HCT116 (cell line): Measurements from ENCODE around the gene WDR64. TPM values are rescaled to one million over a fixed set of nuclear protein-coding genes. Genes with fewer than 3 reads are reported as not detected.

Source experiments
- ATAC-seq: fragments of 200-7000 bp; cut with Tn5 transposase; 2 replicates; pipeline ENCODE4 v1.9.1; 2020; ENCODE audit warnings: mild to moderate bottlenecking, moderate library complexity
- BruUV-seq: library from RNA; stranded (reverse); fragments of 400-500 nt; replicated peaks from 2 replicates; lab custom pipeline; 2021; lab: Mats Ljungman, UMichigan
- CTCF ChIA-PET: fragments of 300-600 bp; sonication (Branson Sonifier 250); formaldehyde crosslinking; loops from one replicate; lab custom pipeline; 2021; ENCODE audit warnings: antibody characterized with exemption; lab: Charles Lee
- POLR2A ChIA-PET: fragments of 300-600, 350-600 bp; sonication (Branson Sonifier 250); formaldehyde crosslinking; loops from one replicate; lab custom pipeline; 2021; ENCODE audit warnings: antibody characterized with exemption; lab: Charles Lee
- RAD21 ChIA-PET, 2 experiments: fragments of 300-600 bp; sonication (Branson Sonifier 250); formaldehyde crosslinking; loops; one replicate each; lab custom pipeline; 2023; ENCODE audit warnings: low total read pairs in 2 of 2; ENCODE audit not compliant: uncharacterized antibody in 2 of 2, unreplicated experiment in 2 of 2, low non-redundant PET in 1 of 2; lab: Charles Lee
- DNase-seq: peaks from one replicate; pipeline ENCODE4 v3.0.0-alpha.2; 2010; ENCODE audit warnings: low read depth, low spot score
- H2AFZ ChIP-seq: fragments of 200-600 bp; shearing (Covaris generic), sonication (generic); 2 replicates; pipeline ENCODE4 v1.6.1; 2017; ENCODE audit warnings: low read depth, mixed run types, mixed read lengths, antibody characterized with exemption, low read length; ENCODE audit not compliant: poor library complexity, severe bottlenecking
- H3K27ac ChIP-seq: 2 replicates; pipeline ENCODE4 v1.5.1; 2012; ENCODE audit warnings: low read depth, low read length
- H3K27me3 ChIP-seq: fragments of 200-600 bp; sonication (generic); 2 replicates; pipeline ENCODE4 v1.6.1; 2016; ENCODE audit warnings: mixed run types, low read length, mixed read lengths; ENCODE audit not compliant: insufficient read depth
- H3K36me3 ChIP-seq, 2 experiments: fragments of 200-500 bp in 1 of 2; fragments of 200-600 bp in 1 of 2; sonication (Bioruptor generic) in 1 of 2; sonication (generic) in 1 of 2; 2 replicates each; pipeline versions ENCODE4 v1.5.1 to v1.6.1; 2014 to 2016; ENCODE audit warnings: low read length in 2 of 2, inconsistent platforms in 1 of 2, mixed read lengths in 1 of 2, mixed run types in 1 of 2; ENCODE audit not compliant: insufficient read depth in 2 of 2, control insufficient read depth in 1 of 2
- H3K4me1 ChIP-seq, 2 experiments: fragments of 200-600 bp in 1 of 2; sonication (generic) in 1 of 2; 2 replicates each; pipeline versions ENCODE4 v1.5.1 to v1.6.1; 2012 to 2017; ENCODE audit warnings: low read length in 2 of 2, inconsistent platforms in 1 of 2, mild to moderate bottlenecking in 1 of 2, mixed read lengths in 1 of 2, mixed run types in 1 of 2, moderate library complexity in 1 of 2; ENCODE audit not compliant: insufficient read depth in 2 of 2, control insufficient read depth in 1 of 2
- H3K4me2 ChIP-seq: fragments of 200-600 bp; sonication (generic); 2 replicates; pipeline ENCODE4 v1.6.1; 2017; ENCODE audit warnings: mixed run types, low read length, mixed read lengths
- H3K4me3 ChIP-seq, 2 experiments: fragments of 200-600 bp in 1 of 2; sonication (generic) in 1 of 2; replicated peaks in 1 of 2; 2 replicates each; pipeline ENCODE4 v1.5.1; 2011 to 2016; ENCODE audit warnings: low read length in 2 of 2, control low read depth in 1 of 2, low read depth in 1 of 2, mild to moderate bottlenecking in 1 of 2, mixed read lengths in 1 of 2, mixed run types in 1 of 2
- H3K79me2 ChIP-seq: fragments of 200-600 bp; sonication (generic); 2 replicates; pipeline ENCODE4 v1.6.1; 2017; ENCODE audit warnings: mild to moderate bottlenecking, mixed run types, low read length, moderate library complexity, mixed read lengths; ENCODE audit not compliant: insufficient read depth
- H3K9ac ChIP-seq: fragments of 200-600 bp; sonication (generic); 2 replicates; pipeline ENCODE4 v1.6.1; 2016; ENCODE audit warnings: low read length, mixed read lengths
- H3K9me2 ChIP-seq: fragments of 200-600 bp; sonication (generic), shearing (Covaris generic); 2 replicates; pipeline ENCODE4 v1.6.1; 2017; ENCODE audit warnings: mixed run types, mild to moderate bottlenecking, moderate library complexity; ENCODE audit not compliant: insufficient read depth
- H3K9me3 ChIP-seq, 2 experiments: fragments of 200-500 bp in 1 of 2; fragments of 200-600 bp in 1 of 2; sonication (Bioruptor generic) in 1 of 2; sonication (generic) in 1 of 2; 2 replicates each; pipeline ENCODE4 v1.6.1; 2014 to 2017; ENCODE audit warnings: low read length in 2 of 2, mixed read lengths in 2 of 2, inconsistent platforms in 1 of 2, low read depth in 1 of 2, mild to moderate bottlenecking in 1 of 2, mixed run types in 1 of 2, moderate library complexity in 1 of 2; ENCODE audit not compliant: control insufficient read depth in 1 of 2, insufficient read depth in 1 of 2
- H4K20me1 ChIP-seq: fragments of 200-600 bp; sonication (generic), shearing (Covaris generic); 2 replicates; pipeline ENCODE4 v1.6.1; 2017; ENCODE audit warnings: mixed run types, mild to moderate bottlenecking, moderate library complexity; ENCODE audit not compliant: insufficient read depth
- ATF3 ChIP-seq: IDR thresholded peaks from 2 replicates; pipeline ENCODE4 v1.6.1; 2012
- FOSL1 ChIP-seq: IDR thresholded peaks from 2 replicates; pipeline ENCODE4 v1.6.1; 2012; ENCODE audit warnings: low read depth
- MAX ChIP-seq: IDR thresholded peaks from 2 replicates; pipeline ENCODE4 v1.6.1; 2012
- POLR2A ChIP-seq: IDR thresholded peaks from 2 replicates; pipeline ENCODE4 v1.7.0; 2011; ENCODE audit warnings: borderline replicate concordance; ENCODE audit not compliant: insufficient read depth, insufficient read length; ENCODE audit errors: extremely low read depth
- RAD21 ChIP-seq: IDR thresholded peaks from 2 replicates; pipeline ENCODE4 v1.6.1; 2012; ENCODE audit warnings: low read depth, mild to moderate bottlenecking
- SRF ChIP-seq: IDR thresholded peaks from 2 replicates; pipeline ENCODE4 v1.6.1; 2012; ENCODE audit warnings: low read depth
- TCF7L2 ChIP-seq: IDR thresholded peaks from 2 replicates; pipeline ENCODE4 v1.7.0; 2011; ENCODE audit warnings: borderline replicate concordance, inconsistent platforms; ENCODE audit not compliant: insufficient read depth, insufficient read length; ENCODE audit errors: extremely low read depth
- YY1 ChIP-seq: IDR thresholded peaks from 2 replicates; pipeline ENCODE4 v1.6.1; 2011; ENCODE audit warnings: low read length, low read depth, moderate library complexity, mild to moderate bottlenecking; ENCODE audit not compliant: insufficient replicate concordance; ENCODE audit errors: extremely low read depth
- intact Hi-C: fragments of 100-400 bp; cut with micrococcal nuclease; formaldehyde crosslinking; loops from 2 replicates; pipeline ENCODE4 v1.10.0; 2022
- total RNA-seq: library from RNA; stranded (reverse); gene quantifications from one replicate; pipeline ENCODE4 v1.2.1, GENCODE V29; 2021; ENCODE audit not compliant: unreplicated experiment

Gene WDR64
- total RNA-seq, 1 experiment from 2014 or later, result not detected

- TF ChIP-seq POLR2A (no peak), FOSL1 (no peak), TCF7L2 (no peak)
Observed at GRCh38 chr1:241842565-241842964, 190.5 kb downstream of the WDR64 start (continued).

- DNase-seq (no peak), ATAC-seq (no peak)
- ChIA-PET CTCF (no interaction called here), POLR2A (no interaction called here), RAD21 (no interaction called here)
- Histone ChIP-seq H3K4me1 (peaks cover 7 to 20% of the 10 kb centered on the region in 2 experiments; a peak in 3 of 4 replicates), H3K9me3 (no peaks in the 10 kb centered on the region), H2AFZ (no peak overlapping the region), H3K9me2 (no peaks in the 10 kb centered on the region), H3K79me2 (peaks cover 16% of the 10 kb centered on the region), H4K20me1 (no peaks in the 10 kb centered on the region), H3K4me3 (no peak overlapping the region), H3K9ac (no peak overlapping the region), H3K27ac (no peak overlapping the region), H3K36me3 (no peaks in the 10 kb centered on the region; a peak in 1 of 4 replicates), H3K4me2 (no peak overlapping the region), H3K27me3 (no peaks in the 10 kb centered on the region)
- no TSS peak for BruUV-seq
- intact Hi-C loops, result no loop called here
- TF ChIP-seq TCF7L2, result no peak
- no peak for TF ChIP-seq YY1
- TF ChIP-seq FOSL1, result no peak
Observed at GRCh38 chr1:241844593-241844992, 192.5 kb downstream of the WDR64 start.

- intact Hi-C loops, result no loop called here
- H3K9ac ChIP-seq, result no peak overlapping the region
- H3K27ac ChIP-seq, result no peak overlapping the region
- ATAC-seq (no peak), DNase-seq (no peak)
- no peak overlapping the region for H3K4me3 ChIP-seq
- H3K4me1 ChIP-seq, result peaks cover 7 to 20% of the 10 kb centered on the region in 2 experiments; a peak in 3 of 4 replicates
- peaks cover 4 to 6% of the 10 kb centered on the region in 2 experiments; a peak in 3 of 4 replicates for H3K36me3 ChIP-seq
- CTCF ChIA-PET, result interaction anchor here (2.1 kb wide), 1 partner anchor 236 kb away, joined by 6 read pairs; no protein-coding TSS in a partner anchor
- no peak overlapping the region for H2AFZ ChIP-seq
- peaks cover 24% of the 10 kb centered on the region for H3K79me2 ChIP-seq
- BruUV-seq, result no TSS peak
- POLR2A ChIA-PET, result no interaction called here
- TF ChIP-seq RAD21, result no peak
- TF ChIP-seq FOSL1, result no peak
- no peak for TF ChIP-seq SRF
- no peak for TF ChIP-seq ATF3
- no peak for TF ChIP-seq POLR2A
- TF ChIP-seq MAX, result no peak
- no peak overlapping the region for H3K4me2 ChIP-seq
- H3K9me3 ChIP-seq, result no peaks in the 10 kb centered on the region
- H3K27me3 ChIP-seq, result no peaks in the 10 kb centered on the region
- RAD21 ChIA-PET, result no interaction called here
- H4K20me1 ChIP-seq, result no peaks in the 10 kb centered on the region
- H3K9me2 ChIP-seq, result no peaks in the 10 kb centered on the region
Observed at GRCh38 chr1:241846375-241846774, 194.3 kb downstream of the WDR64 start.
